H1 (cell line): ENCODE data around the gene RAPGEF5. TPM values are rescaled to one million over a fixed set of nuclear protein-coding genes. Genes with fewer than 3 reads are reported as not detected.

Source experiments
- CTCF ChIA-PET: fragments of 300-600 bp; sonication (Branson Sonifier 250); formaldehyde crosslinking; loops from one replicate; lab custom pipeline; 2021; ENCODE audit not compliant: partially characterized antibody; lab: Charles Lee
- POLR2A ChIA-PET: fragments of 300-600 bp; sonication (Branson Sonifier 250); formaldehyde crosslinking; loops from one replicate; lab custom pipeline; 2021; ENCODE audit warnings: inconsistent platforms; ENCODE audit not compliant: partially characterized antibody; lab: Charles Lee
- DNase-seq, 2 experiments: peaks; one replicate each; pipeline versions ENCODE4 v3.0.0 to v3.0.0-alpha.2; 2010 to 2022; ENCODE audit warnings: low spot score in 2 of 2, low read depth in 1 of 2, mixed read lengths in 1 of 2
- FAIRE-seq: peaks from 2 replicates; lab custom pipeline; 2011; peaks lifted over from hg19 to GRCh38; lab: Jason Lieb, UNC
- H2AFZ ChIP-seq: 2 replicates; pipeline ENCODE4 v1.8.1; 2012; ENCODE audit warnings: low read length, inconsistent platforms
- H2AK5ac ChIP-seq: 2 replicates; pipeline ENCODE4 v1.6.1; 2013; ENCODE audit warnings: low read depth, low read length
- H2BK120ac ChIP-seq: replicated peaks from 2 replicates; pipeline ENCODE3; 2013; ENCODE audit warnings: low read depth, low read length, inconsistent platforms
- H2BK12ac ChIP-seq: 2 replicates; pipeline ENCODE4 v1.6.1; 2013; ENCODE audit warnings: low read depth, low read length
- H2BK15ac ChIP-seq: 2 replicates; pipeline ENCODE4 v1.6.1; 2013; ENCODE audit warnings: low read length
- H2BK20ac ChIP-seq: 2 replicates; pipeline ENCODE4 v1.6.1; 2013; ENCODE audit warnings: low read length
- H2BK5ac ChIP-seq: 2 replicates; pipeline ENCODE4 v1.6.1; 2013; ENCODE audit warnings: low read depth, low read length
- H3K14ac ChIP-seq: 2 replicates; pipeline ENCODE4 v1.6.1; 2013; ENCODE audit warnings: inconsistent platforms; ENCODE audit not compliant: insufficient read length
- H3K18ac ChIP-seq: 2 replicates; pipeline ENCODE4 v1.6.1; 2013; ENCODE audit warnings: low read length; ENCODE audit errors: extremely low read depth
- H3K23ac ChIP-seq: 2 replicates; pipeline ENCODE4 v1.6.1; 2013; ENCODE audit warnings: inconsistent platforms; ENCODE audit not compliant: insufficient read length
- H3K23me2 ChIP-seq: 2 replicates; pipeline ENCODE4 v1.6.1; 2013; ENCODE audit warnings: low read depth, low read length
- H3K27ac ChIP-seq: 2 replicates; pipeline ENCODE4 v1.6.1; 2011; ENCODE audit warnings: low read depth, low read length, inconsistent platforms
- H3K27me3 ChIP-seq, 4 experiments: replicated peaks in 1 of 4; 1 replicate in 1 of 4; 2 replicates in 3 of 4; pipeline versions ENCODE4 v1.6.1 to v1.8.1; 2011 to 2013; ENCODE audit warnings: low read length in 3 of 4, mild to moderate bottlenecking in 3 of 4, inconsistent platforms in 2 of 4, mixed read lengths in 2 of 4, moderate library complexity in 1 of 4; ENCODE audit not compliant: control insufficient read depth in 3 of 4, insufficient read depth in 3 of 4; ENCODE audit errors: extremely low read depth in 1 of 4
- H3K36me3 ChIP-seq, 4 experiments: 2 replicates each; pipeline versions ENCODE4 v1.6.1 to v1.8.1; 2011 to 2013; ENCODE audit warnings: mild to moderate bottlenecking in 4 of 4, low read length in 3 of 4, moderate library complexity in 2 of 4, control low read depth in 1 of 4, inconsistent platforms in 1 of 4; ENCODE audit not compliant: insufficient read depth in 4 of 4, control insufficient read depth in 2 of 4
- H3K4ac ChIP-seq: replicated peaks from 2 replicates; pipeline ENCODE3; 2013; ENCODE audit warnings: low read length, low read depth, mixed read lengths, inconsistent platforms; ENCODE audit not compliant: insufficient read length
- H3K4me1 ChIP-seq, 4 experiments: replicated peaks in 1 of 4; 1 replicate in 1 of 4; 2 replicates in 3 of 4; pipeline versions ENCODE4 v1.6.1 to v1.8.1; 2011 to 2013; ENCODE audit warnings: low read length in 3 of 4, inconsistent platforms in 2 of 4, mixed read lengths in 1 of 4; ENCODE audit not compliant: insufficient read depth in 4 of 4, control insufficient read depth in 3 of 4
- H3K4me2 ChIP-seq, 2 experiments: 2 replicates each; pipeline versions ENCODE4 v1.6.1 to v1.8.1; 2011 to 2013; ENCODE audit warnings: low read depth in 2 of 2, low read length in 2 of 2, control low read depth in 1 of 2, inconsistent platforms in 1 of 2, mild to moderate bottlenecking in 1 of 2; ENCODE audit not compliant: insufficient read depth in 1 of 2
- H3K4me3 ChIP-seq, 4 experiments: fragments of 200-600, 300-600 bp in 1 of 4; sonication (generic), shearing (Covaris generic), sonication (Bioruptor Twin) in 1 of 4; 2 replicates each; pipeline versions ENCODE4 v1.5.1 to v1.8.1; 2011 to 2016; ENCODE audit warnings: low read length in 4 of 4, low read depth in 3 of 4, control low read depth in 2 of 4, inconsistent platforms in 2 of 4, mild to moderate bottlenecking in 2 of 4, mixed read lengths in 1 of 4, moderate library complexity in 1 of 4; ENCODE audit not compliant: insufficient read depth in 2 of 4; ENCODE audit errors: extremely low read depth in 1 of 4
- H3K56ac ChIP-seq: replicated peaks from 2 replicates; pipeline ENCODE3; 2013; ENCODE audit warnings: low read depth, mild to moderate bottlenecking, mixed read lengths, low read length, inconsistent platforms; ENCODE audit not compliant: insufficient read length
- H3K79me1 ChIP-seq: 2 replicates; pipeline ENCODE4 v1.6.1; 2013; ENCODE audit warnings: low read depth, low read length, control low read depth
- H3K79me2 ChIP-seq, 2 experiments: 2 replicates each; pipeline versions ENCODE4 v1.6.1 to v1.8.1; 2012 to 2013; ENCODE audit warnings: low read length in 2 of 2, mild to moderate bottlenecking in 2 of 2, inconsistent platforms in 1 of 2; ENCODE audit not compliant: insufficient read depth in 2 of 2, control insufficient read depth in 1 of 2
- H3K9ac ChIP-seq, 4 experiments: replicated peaks in 1 of 4; 1 replicate in 1 of 4; 2 replicates in 3 of 4; pipeline versions ENCODE4 v1.6.1 to v1.8.1; 2011 to 2013; ENCODE audit warnings: low read depth in 3 of 4, low read length in 3 of 4, control low read depth in 2 of 4, mild to moderate bottlenecking in 2 of 4, moderate library complexity in 2 of 4, inconsistent platforms in 1 of 4; ENCODE audit errors: extremely low read depth in 1 of 4
- H3K9me3 ChIP-seq, 2 experiments: 2 replicates each; pipeline versions ENCODE4 v1.6.1 to v1.8.1; 2012 to 2013; ENCODE audit warnings: mild to moderate bottlenecking in 2 of 2, moderate library complexity in 2 of 2, control low read depth in 1 of 2, inconsistent platforms in 1 of 2, low read depth in 1 of 2, low read length in 1 of 2, mixed read lengths in 1 of 2; ENCODE audit not compliant: insufficient read depth in 2 of 2
- H4K20me1 ChIP-seq, 2 experiments: replicated peaks in 1 of 2; 2 replicates each; pipeline versions ENCODE3 to v1.8.1; 2011 to 2013; ENCODE audit warnings: inconsistent platforms in 2 of 2, low read length in 2 of 2, mild to moderate bottlenecking in 1 of 2; ENCODE audit not compliant: insufficient read depth in 2 of 2, control insufficient read depth in 1 of 2
- H4K5ac ChIP-seq: 2 replicates; pipeline ENCODE4 v1.6.1; 2013; ENCODE audit warnings: low read length, low read depth, mixed read lengths, inconsistent platforms; ENCODE audit not compliant: insufficient read length
- H4K8ac ChIP-seq: 2 replicates; pipeline ENCODE4 v1.8.0; 2013; ENCODE audit warnings: mild to moderate bottlenecking, moderate library complexity, low read length, inconsistent platforms; ENCODE audit not compliant: insufficient read depth; ENCODE audit errors: extremely low read depth
- H4K91ac ChIP-seq: replicated peaks from 2 replicates; pipeline ENCODE3; 2013; ENCODE audit warnings: low read length, mixed read lengths, inconsistent platforms; ENCODE audit not compliant: insufficient read length
- EP300 ChIP-seq, 2 experiments: IDR thresholded peaks; 1 replicate in 1 of 2; 2 replicates in 1 of 2; pipeline ENCODE4 v1.6.1; 2011 to 2012; ENCODE audit warnings: low read depth in 2 of 2, low read length in 2 of 2, mild to moderate bottlenecking in 2 of 2, borderline replicate concordance in 1 of 2, inconsistent platforms in 1 of 2, moderate library complexity in 1 of 2
- MAFK ChIP-seq: IDR thresholded peaks from 2 replicates; pipeline ENCODE4 v1.6.1; 2012; ENCODE audit warnings: low read depth, mild to moderate bottlenecking, improper control_type of control experiment, low read length
- WGBS, 2 experiments: shearing (Covaris generic) in 1 of 2; methylation state at CpG; one replicate each; pipeline versions ENCODE4 v1.1.6 to v1.1.7; 2013 to 2015; ENCODE audit warnings: low lambda C conversion rate in 2 of 2, mixed read lengths in 2 of 2, inconsistent platforms in 1 of 2, low coverage in 1 of 2, missing lambda C conversion rate in 1 of 2; ENCODE audit not compliant: insufficient replicate concordance in 2 of 2, insufficient coverage in 1 of 2, insufficient read length in 1 of 2; ENCODE audit errors: extremely low coverage in 1 of 2, missing lambda C conversion rate in 1 of 2; 5-methylcytosine and 5-hydroxymethylcytosine counted together
- polyA plus RNA-seq, 7 experiments: library from polyadenylated mRNA; depleted of rRNA in 3 of 7; stranded (reverse) in 5 of 7; unstranded in 2 of 7; fragments of >200 nt in 5 of 7; fragments of 200-250 nt in 2 of 7; gene quantifications; 1 replicate in 5 of 7; 2 replicates in 1 of 7; 4 replicates in 1 of 7; pipeline versions ENCODE4 v1.2.1 to v1.2.3, GENCODE V29; 2011 to 2013; ENCODE audit warnings: missing spikeins in 2 of 7, mixed read lengths in 2 of 7
- total RNA-seq: library from RNA; stranded (reverse); fragmentation: NEBNext Ultra II Directional; extraction: Animal tissue kit (Norgen Biotek cat#: 25700); gene quantifications from 2 replicates; pipeline ENCODE4 v1.2.1, GENCODE V29; 2021
- TF ChIP-seq, protein P1 (sequence below): IDR thresholded peaks from 2 replicates; pipeline ENCODE4 v1.6.1; 2012; ENCODE audit warnings: inconsistent platforms

RAPGEF5 gene
- total and polyA plus RNA-seq, 2 of the 8 experiments (the other 6 are each of a cell fraction or from before 2014, with no cell fraction given): 4.4 to 22.9 TPM

DNA sequence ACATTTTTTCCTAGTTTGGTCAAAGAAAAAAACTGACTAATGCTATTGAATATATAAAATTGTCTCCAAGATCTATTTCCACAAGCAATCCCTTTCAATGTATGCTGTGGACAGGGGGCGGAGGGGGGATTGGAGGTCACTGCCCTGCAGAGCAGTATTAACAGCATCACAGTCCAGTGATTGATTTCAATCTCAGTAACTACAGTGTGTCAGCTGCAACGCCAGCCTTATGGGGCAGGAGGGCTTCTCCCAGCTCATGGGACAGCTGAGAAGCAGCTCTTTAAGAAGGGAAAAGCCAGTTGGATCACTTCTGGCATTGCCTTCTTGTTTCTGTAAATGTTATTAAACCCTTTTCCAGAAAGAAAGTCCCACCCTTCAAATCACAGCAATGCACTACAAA, 65.0 kb downstream of the RAPGEF5 start:
- no peak overlapping the region for H3K4me2 ChIP-seq
- POLR2A ChIA-PET: no interaction called here

More for the DNA sequence above, 65.0 kb downstream of the RAPGEF5 start:
- FAIRE-seq (no peak), DNase-seq (no peak)
- Histone ChIP-seq H3K4me1 (no peaks in the 10 kb centered on the region), H2BK15ac (no peak overlapping the region), H3K56ac (no peak overlapping the region), H2BK120ac (no peak overlapping the region), H4K91ac (no peak overlapping the region), H3K23me2 (no peaks in the 10 kb centered on the region), H3K27me3 (no peaks in the 10 kb centered on the region), H3K23ac (no peak overlapping the region), H3K9me3 (no peaks in the 10 kb centered on the region), H3K4ac (no peak overlapping the region), H3K79me1 (no peaks in the 10 kb centered on the region), H2BK5ac (no peak overlapping the region), H4K8ac (no peak overlapping the region), H2AK5ac (no peak overlapping the region), H3K4me3 (no peak overlapping the region), H2AFZ (no peak overlapping the region), H3K14ac (no peak overlapping the region), H2BK12ac (no peak overlapping the region), H2BK20ac (no peak overlapping the region), H3K9ac (no peak overlapping the region), H4K20me1 (no peaks in the 10 kb centered on the region), H3K79me2 (no peaks in the 10 kb centered on the region), H3K27ac (no peak overlapping the region), H3K36me3 (peaks cover 0 to 18% (median 7%) of the 10 kb centered on the region in 4 experiments; a peak in 5 of 8 replicates), H4K5ac (no peak overlapping the region), H3K18ac (no peak overlapping the region)
- CTCF ChIA-PET: interaction anchor here (1.0 to 2.6 kb wide), 4 partner anchors 11 to 182 kb away, joined by 3 to 25 read pairs (median 4); no protein-coding TSS in a partner anchor
- TF ChIP-seq MAFK (no peak), EP300 (IDR thresholded peaks at IDR 0.05; ENCODE audit: borderline replicate concordance in 1 of 2, low read depth in 2 of 2, low read length in 2 of 2) (no peak)
- TF ChIP-seq, protein P1, sequence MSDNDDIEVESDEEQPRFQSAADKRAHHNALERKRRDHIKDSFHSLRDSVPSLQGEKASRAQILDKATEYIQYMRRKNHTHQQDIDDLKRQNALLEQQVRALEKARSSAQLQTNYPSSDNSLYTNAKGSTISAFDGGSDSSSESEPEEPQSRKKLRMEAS: no peak
- 90% methylated on average over 2 of the region's 2 CpGs; no CpG with 5 or more reads in 1 of the 2 experiments for WGBS, 2 experiments
